ENCODE data around the gene DEFB125.
"Not testable (repeated sequence)": the region's sequence is repeated elsewhere in the genome, so short reads cannot be mapped to it uniquely, and the experiment has no call there.

DEFB125 gene, protein sequence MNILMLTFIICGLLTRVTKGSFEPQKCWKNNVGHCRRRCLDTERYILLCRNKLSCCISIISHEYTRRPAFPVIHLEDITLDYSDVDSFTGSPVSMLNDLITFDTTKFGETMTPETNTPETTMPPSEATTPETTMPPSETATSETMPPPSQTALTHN

DNA sequence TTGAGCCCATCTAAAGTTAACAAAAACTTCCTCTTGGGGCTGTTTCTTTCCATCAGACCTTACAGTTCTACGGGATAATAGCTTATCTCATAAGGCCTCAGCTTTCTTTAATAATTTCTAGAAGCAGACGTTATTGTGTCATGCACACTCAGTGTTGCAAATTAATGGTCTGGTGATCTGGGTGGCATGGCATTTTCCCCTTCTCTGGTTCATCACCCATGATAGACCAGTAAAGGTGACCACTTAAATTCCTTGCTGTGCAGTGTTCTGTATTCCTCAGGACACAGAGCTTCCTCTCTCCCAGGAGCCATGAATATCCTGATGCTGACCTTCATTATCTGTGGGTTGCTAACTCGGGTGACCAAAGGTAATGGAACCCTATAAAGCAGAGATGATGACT, at the start of gene DEFB125:
DEFB125 (plus strand) TSS at position 272 of the 400 bp plus-strand sequence; CDS start at position 310, 38 bp downstream.
- DNase-seq (ENCODE audit: low read depth), result no peak

DNA sequence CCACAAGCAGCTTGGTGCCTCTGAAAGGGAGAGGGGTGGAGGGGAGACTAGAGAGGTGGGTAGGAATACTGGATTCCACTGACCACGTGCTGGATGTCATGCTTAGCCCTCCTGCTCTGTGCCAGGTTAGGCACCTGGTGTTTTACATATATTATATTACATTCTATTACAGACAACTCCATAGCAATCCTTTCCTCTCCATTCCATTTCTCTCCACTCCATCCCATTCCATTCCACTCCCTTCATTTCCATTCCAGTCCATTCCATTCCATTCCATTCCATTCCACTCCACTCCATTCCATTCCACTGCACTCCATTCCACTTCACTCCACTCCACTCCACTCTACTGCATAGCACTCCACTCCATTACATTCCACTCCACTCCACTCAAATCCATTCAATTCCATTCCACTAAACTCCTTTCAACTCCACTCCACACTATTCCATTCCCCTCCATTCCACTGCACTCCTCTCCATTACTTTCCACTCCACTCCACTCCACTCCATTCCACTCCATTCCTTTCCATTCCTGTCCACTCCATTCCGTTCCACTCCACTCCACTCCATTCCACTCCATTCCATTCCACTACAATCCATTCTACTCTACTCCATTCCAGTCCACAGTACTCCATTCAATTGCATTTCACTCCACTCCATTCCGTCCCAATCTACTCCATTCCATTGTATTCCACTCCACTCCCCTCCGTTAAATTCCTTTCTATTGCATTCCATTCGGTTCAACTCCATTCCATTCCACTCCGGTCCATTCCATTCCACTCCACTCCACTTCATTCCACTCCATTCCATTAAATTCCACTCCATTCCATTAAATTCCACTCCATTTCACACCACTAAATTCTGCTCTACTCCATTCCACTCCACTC, 27.2 kb upstream of the DEFB125 start:
- no peak for DNase-seq (ENCODE audit: low read depth)

DNA sequence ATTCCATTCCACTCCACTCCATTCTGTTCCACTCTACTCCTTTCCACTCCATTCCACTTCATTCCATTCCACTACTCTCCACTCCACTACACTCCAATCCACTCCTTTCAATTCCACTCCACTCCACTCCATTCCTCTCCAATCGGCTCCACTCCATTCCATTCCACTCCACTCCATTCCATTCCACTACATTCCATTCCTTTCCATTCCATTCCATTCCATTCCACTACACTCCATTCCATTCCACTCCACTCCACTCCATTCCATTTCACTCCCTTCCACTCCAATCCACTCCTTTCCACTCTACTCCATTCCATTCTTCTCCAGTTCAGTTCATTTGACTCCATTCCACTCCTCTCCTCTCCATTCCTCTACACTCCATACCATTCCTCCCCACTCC, 26.2 kb upstream of the DEFB125 start:
- no peak for DNase-seq (ENCODE audit: low read depth)

DNA sequence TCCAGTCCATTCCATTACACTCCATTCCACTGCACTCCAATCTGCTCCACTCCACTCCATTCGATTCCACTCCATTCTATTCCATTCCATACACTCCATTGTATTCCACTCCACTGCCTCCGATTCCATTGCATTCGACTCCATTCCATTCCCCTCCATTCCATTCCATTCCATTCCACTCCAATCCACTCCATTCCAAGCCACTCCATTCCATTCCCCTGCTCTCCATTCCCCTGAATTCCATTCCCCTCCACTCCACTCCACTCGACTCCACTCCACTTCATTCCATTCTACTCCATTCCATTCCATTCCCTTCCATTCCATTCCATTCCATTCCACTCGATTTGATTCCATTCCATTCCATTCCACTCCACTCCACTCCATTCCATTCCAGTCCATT, 25.7 kb upstream of the DEFB125 start:
- no peak for DNase-seq (ENCODE audit: low read depth)

DNA sequence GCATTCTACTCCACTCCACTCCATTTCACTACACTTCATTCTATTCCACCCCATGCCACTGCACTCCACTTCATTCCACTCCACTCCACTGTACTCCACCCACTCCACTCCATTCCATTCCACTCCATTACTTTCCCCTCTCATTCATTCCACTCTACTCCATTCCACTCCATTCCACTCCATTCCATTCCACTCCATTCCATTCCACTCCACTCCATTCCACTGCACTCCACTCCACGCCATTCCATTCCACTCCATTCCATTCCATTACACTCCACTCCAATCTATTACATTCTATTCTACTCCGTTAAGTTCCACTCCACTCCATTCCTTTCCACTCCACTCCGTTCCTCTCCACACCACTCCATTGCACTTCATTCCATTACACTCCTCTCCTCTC, 25.0 kb upstream of the DEFB125 start:
- no peak for DNase-seq (ENCODE audit: low read depth)

DNA sequence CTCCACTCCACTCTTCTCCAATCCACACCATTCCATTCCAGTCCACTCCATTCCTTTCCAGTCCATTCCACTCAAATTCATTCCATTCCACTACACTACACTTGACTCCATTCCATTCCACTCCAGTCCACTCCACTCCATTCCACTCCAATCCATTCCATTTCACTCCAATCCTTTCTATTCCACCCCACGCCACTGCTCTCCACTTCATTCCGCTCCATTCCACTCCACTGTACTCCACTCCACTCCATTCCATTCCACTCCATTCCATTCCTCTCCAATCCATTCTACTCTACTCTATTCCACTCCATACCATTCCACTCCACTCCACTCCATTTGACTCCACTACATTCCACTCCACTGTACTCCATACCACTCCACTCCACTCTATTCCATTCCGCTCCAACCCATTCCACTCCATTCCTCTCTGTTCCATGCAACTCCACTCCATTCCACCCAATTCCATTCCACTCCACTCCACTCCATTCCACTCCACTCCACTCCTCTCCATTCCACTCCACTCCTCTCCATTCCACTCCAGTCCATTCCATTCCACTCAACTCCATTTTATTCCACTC, 23.4 kb upstream of the DEFB125 start:
- no peak for DNase-seq (ENCODE audit: low read depth)

DNA sequence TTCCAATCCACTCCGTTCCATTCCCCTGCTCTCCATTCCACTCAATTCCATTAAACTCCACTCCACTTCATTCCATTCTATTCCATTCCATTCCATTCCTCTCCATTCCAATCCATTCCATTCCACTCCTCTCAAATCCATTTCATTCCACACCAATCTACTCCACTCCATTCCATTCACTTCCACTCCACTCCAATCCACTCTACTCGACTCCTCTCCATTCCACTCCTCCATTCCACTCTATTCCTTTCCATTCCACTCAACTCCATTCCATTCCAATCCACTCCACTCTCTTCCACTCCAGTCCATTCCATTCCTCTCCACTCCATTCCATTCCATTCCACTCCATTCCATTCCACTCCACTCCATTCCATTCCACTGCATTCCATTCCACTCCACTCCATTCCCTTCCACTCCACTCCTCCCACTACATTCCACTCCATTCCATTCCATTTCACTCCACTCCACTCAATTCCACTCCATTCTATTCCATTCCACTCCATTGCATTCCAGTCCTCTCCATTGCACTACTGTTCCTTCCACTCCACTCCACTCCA, 22.6 kb upstream of the DEFB125 start:
- DNase-seq (ENCODE audit: low read depth), result no peak

DNA sequence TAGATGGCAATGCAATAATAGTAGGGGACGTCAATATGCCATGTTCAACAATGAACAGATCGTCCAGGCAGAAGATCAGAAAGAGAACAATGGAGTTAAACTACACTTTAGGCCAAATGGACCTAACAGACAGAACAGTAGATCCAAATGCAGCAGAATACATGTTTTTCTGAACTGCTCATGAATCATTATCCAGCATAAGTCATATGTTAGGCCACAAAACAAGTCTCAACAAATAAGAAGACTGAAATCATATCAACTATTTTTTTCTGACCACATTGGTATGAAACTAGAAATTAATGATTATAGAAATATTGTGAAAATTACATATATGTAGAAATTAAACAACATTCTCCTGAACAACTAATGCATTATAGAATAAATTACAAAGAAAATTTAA, 10.2 kb upstream of the DEFB125 start:
- DNase-seq (ENCODE audit: low read depth), result no peak

DNA sequence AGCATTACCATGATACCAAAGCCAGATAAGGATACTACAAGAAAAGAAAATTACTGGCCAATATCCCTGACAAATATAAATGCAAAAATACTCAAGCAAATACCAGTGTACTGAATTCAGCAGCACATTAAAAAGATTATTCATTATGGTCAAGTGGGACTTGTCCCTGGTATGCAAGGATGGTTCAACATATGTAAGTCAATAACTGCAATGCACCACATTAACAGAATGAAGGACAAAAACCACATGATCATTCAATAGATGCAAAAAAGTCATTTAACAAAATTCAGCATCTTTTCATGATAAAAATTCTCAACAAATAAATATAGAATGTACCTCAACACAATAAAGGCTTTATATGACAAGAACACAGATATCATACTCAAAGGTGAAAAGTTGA, 9.1 kb upstream of the DEFB125 start:
- no peak for DNase-seq (ENCODE audit: low read depth)

DNA sequence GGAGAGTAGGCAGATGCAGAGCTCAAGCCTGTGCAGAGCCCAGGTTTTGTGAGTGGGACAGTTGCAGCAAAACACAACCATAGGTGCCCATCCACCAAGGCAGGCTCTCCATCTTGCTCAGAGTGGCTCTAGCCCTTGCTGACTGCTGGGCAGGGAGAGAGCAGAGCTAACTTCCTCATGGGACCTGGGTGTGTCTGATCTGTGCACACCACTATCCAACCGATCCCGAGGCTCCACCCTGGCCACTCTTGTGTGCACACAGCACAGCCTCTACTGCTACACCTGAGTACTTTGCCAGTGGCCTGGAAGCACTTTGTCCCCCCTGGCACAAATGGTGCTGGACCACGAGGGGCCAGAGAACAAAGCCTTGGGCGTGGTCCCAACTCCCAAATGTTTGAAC, 7.9 kb upstream of the DEFB125 start:
- DNase-seq (ENCODE audit: low read depth), result no peak

DNA sequence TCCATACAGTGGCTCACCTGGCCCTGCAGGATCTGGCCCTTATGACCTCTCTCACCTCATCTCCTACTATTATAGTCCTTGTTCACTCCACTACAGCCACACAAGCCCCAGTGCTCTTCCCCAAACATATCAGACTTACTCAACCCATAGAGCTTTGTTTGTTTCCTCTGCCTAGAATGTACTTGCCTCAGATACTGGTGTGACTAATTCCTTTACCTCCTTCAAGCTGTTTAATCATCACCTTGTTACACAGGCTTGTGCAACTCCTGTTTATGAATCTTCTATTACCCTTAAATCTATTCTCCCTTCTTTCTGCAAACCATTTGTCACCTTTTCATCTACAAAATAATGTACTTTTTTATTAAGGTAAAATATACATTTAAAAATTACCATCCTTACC, 3.2 kb downstream of the DEFB125 start:
- no peak for DNase-seq (ENCODE audit: low read depth)

DNA sequence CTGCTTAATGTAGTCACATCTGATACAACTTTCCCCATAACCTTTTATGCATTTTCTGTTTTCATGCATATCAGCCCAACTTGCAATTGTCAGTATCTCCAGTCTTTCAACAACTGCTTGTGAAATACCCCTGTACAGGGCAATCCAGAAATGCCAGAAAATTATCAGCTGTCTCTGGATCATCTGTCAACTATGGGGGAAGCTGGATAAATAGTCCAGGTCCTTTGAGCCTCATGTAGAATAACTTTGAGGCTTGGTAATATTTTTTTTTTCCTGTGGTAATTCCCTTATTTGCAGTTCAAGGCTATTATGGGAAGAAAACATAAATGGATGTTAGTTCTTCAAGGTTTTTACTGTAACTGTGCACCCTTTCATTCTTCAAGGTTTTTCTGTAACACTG, 6.2 kb downstream of the DEFB125 start:
- no peak for DNase-seq (ENCODE audit: low read depth)

DNA sequence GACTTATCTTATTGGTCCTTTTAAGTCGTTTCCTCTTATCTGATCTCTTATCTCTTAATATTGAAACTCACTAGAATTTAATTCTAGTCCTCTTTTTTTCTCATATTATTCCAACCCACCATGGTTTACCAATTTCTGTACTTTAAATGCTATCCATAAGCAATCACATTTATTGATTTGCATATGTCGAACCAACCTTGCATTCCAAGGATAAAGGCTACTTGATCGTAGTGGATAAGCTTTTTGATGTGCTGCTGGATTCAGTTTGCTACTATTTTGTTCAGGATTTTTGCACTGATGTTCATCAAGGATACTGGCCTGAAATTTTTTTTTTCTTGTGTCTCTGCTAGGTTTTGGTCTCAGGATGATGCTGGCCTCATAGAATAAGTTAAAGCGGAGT, 7.7 kb downstream of the DEFB125 start:
- DNase-seq (ENCODE audit: low read depth), result no peak

DNA sequence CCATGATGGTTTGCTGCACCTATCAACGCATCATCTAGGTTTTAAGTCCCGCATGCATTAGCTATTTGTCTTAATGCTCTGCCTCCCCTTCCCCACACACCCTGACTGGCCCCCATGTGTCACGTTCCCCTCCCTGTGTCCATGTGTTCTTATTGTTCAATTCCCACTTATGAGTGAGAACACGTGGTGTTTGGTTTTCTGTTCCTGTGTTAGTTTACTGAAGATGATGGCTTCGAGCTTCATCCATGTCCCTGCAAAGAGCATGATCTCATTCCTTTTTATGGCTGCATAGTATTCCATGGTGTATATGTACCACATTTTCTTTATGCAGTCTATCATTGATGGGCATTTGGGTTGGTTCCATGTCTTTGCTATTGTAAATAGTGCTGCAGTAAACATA, 10.2 kb downstream of the DEFB125 start:
- not testable (repeated sequence) for DNase-seq (ENCODE audit: low read depth)

DNA sequence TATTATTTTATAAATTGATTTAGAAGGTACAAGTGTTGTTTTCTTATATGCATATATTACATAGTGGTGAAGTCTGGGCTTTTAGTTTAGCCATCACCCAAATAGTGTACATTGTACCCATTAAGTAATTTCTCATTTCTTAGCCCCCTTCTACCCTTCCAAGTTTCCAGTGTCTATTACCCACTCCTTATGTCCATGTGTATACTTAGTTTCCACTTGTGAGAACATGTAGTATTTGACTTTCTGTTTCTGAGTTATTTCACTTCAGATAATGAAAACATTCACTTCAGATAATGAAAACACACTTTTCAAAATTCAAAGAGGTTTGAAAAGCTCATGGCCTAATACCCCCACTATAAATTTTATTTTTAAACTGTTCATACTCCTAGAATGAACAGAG, 14.5 kb downstream of the DEFB125 start:
- no peak for DNase-seq (ENCODE audit: low read depth)

DNA sequence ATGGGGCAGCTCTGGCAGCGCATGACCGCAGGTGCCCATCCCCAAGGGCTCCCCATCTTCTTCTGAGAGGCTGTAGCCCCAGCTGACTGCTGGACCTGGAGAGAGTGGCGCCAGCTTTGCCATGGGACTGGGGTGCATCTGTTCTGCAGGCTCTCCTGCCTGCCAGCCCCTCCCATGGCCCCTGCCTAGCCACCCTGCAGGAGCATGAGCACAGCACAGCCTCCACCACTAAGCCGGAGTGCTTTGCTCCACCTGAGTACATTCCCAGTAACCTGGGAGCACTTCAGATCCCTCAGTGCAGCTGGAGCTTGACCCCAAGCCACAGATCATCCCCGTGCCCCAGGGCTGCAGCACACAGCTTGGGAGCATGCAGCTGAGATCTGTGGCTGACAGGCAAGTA, 16.0 kb downstream of the DEFB125 start:
- DNase-seq (ENCODE audit: low read depth), result no peak

DNA sequence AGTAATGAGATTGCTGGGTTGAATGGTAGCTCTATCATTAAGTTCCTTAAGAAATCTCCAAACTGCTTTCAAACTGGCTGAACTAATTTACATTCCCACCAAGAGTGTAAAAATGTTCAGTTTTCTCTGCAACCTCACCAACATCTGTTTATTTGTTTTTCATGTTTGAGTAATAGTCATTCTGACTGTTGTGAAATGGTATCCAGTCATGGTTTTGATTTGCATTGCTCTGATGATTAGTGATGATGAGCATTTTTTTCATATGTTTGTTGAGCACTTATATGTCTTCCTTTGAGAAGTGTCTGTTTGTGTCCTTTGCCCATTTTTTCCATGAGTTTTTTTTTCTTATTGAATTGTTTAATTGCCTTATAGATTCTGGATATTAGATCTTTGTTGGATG, 24.9 kb downstream of the DEFB125 start:
- no peak for DNase-seq (ENCODE audit: low read depth)

DNA sequence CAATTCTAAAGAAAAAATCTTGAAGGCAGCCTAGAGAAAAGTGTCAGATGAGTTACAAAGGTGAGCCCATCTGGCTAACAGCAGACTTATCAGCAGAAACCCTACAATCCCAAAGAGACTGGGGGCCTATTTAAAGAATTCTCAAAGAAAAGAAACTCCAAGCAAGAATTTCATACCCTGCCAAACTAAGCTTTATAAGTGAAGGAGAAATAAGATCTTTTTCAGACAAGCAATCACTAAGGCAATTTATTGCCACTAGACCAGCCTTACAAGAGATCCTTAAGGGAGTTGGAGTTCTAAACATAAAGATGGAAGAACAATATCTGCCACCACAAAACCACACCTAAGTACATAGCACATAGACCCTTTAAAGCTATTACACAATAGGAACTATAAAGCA, 30.0 kb downstream of the DEFB125 start:
- no peak for DNase-seq (ENCODE audit: low read depth)

DNA sequence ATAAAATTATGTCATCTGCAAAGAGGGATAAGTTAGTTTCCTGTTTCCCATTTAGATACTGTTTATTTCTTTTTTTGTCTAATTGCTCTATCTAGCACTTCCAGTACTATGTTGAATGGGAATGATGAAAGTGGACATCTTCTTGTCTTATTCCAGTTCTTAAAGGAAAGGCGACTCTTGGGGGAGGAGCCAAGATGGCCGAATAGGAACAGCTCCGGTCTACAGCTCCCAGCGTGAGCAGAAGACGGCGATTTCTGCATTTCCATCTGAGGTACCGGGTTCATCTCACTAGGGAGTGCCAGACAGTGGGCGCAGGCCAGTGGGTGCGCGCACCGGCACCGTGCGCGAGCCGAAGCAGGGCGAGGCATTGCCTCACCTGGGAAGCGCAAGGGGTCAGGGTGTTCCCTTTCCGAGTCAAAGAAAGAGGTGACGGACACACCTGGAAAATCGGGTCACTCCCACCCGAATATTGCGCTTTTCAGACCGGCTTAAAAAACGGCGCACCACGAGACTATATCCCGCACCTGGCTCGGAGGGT, 42.4 kb downstream of the DEFB125 start:
- DNase-seq (ENCODE audit: low read depth), result not testable (repeated sequence)

DNA sequence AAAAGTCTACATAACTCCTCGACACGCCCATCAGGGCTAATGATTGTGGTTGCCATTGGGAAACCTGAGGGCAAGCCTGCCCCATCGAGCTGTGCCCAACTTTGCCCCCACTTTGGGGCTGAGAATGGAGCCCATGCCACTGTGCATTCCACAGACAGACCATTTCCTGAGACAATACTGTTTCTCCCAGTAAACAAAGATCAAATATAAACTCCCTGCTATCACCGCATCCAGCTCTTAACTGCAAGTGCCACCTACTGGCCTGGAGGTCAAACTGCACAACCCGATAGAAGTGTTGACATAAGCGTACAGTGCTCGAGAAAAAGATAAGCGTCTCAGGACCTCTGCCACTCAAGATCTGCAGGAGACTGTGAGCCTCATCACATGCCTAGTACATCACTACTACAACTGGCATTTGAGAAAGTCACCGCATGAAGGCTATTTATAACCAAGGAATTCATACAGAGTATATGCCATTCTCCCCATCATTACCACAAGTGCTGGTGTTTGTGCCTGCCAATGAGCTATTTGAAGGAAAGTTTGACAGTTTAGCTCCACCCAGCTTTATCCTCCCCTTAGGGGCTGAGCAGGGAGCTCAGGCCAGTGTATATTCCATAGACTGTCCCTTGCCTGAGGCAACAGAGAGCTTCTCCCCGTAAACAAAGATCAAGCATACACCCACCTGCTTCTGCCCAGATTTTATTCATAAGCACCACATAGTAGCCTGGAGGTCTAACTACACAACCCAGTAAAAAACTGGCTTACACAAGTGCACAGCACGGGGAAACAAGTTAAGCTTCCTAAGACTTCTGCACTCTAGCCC, 50.4 kb downstream of the DEFB125 start:
- DNase-seq (ENCODE audit: low read depth), result no peak

DNA sequence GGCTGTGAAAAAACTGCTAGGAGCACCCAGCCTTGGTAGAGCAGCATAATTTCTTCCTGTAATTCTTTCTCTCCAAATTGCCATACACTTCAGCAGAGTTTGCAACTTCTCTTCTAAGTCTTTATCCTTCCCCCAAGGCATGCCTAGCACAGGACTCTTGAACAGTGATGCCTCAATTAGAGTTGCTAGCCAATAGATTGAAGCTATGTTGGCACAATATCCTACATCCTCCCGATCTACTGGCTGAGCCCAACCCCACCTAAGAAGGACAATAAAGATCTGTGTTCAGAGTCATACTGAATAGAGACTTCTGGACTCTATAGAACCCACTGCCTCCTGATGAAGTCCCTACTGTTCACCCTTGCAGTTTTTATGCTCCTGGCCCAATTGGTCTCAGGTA, 54.8 kb downstream of the DEFB125 start, which contains the start of gene DEFB126:
DEFB126 (plus strand) TSS at position 301 of the 400 bp plus-strand sequence; CDS start at position 340, 39 bp downstream.
- no peak for DNase-seq (ENCODE audit: low read depth)

DNA sequence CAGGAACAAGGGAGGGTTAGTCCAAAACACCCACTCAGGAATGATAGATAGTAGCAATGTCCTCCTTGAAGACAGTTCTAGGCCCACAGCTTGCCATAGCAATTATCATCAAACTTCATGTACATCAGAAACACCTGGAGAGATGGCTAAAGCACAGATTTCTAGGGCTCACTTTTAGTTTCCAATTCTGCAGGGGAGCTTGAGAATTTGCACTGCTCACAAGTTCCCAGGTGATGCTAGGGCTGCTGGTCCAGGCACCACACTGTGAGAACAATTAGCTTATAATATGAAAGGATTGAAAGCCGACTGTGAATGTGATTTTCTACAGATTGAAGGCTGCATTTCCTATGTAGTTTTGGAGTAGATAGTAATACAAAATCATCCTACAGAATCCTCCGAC, 58.4 kb downstream of the DEFB125 start:
- no peak for DNase-seq (ENCODE audit: low read depth)
